Activated CD4-positive, CD25-positive, alpha-beta regulatory T cell treated with anti-CD3 and anti-CD28 coated beads, Interleukin-2, amount 50 U/mL, for 72 hours (primary cell): Measurements from ENCODE around the gene STYX.

Source experiments
- DNase-seq: peaks from one replicate; pipeline ENCODE4 v3.0.0; 2021

Gene STYX

DNA sequence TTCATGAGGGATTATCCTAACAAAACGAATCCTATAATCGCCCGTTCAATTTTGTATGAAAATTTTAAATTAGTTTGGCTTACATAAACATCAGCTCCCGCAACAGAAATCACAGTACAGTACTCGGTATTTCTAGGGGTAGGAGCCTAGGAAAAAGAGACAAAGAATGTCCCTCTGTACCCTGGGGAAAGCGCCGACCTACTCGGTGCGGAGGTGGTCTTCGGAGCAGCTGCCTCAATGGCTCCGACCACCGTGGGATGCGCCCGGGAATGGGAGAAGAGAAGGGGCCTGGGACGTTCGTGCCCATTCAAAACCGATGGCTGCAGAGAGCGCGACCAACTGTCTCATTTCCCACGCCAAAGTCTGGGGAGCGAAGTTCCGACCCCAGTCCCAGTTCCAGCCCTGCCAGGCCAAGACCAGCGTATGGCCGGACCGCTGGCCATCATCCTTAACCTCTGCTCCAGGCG lies 60.8 kb downstream of the STYX start:
- DNase-seq = no peak

GRCh38 chr14:52791223-52792096 lies 61.5 kb downstream of the STYX start, which contains the start of gene GNPNAT1:
Gene GNPNAT1 (minus strand): TSS chr14:52791607. CDS start chr14:52784650, 6,957 bp downstream.
- peak; percentile 83 for DNase-seq

DNA sequence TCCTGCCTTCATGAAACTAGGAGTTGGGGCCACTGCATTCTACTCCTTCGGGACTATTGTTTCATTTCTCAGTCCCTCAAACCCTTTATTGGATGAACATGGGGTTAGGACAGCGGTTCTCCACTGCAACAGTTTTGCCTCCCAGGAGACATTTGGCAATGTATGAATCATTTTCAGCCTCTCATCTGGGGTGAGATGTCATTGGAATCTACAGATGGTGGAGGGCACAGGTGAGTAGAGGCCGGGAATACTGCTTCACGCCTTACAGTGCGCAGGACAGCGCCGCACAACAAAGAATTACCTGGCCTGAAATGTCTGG lies 62.1 kb downstream of the STYX start:
- DNase-seq = no peak

GRCh38 chr14:52793061-52793460 lies 63.1 kb downstream of the STYX start:
- DNase-seq = no peak

- DNase-seq = no peak
Measured at GRCh38 chr14:52797653-52798052, 67.7 kb downstream of the STYX start.

GRCh38 chr14:52798826-52799225 lies 68.9 kb downstream of the STYX start:
- DNase-seq = no peak

DNA sequence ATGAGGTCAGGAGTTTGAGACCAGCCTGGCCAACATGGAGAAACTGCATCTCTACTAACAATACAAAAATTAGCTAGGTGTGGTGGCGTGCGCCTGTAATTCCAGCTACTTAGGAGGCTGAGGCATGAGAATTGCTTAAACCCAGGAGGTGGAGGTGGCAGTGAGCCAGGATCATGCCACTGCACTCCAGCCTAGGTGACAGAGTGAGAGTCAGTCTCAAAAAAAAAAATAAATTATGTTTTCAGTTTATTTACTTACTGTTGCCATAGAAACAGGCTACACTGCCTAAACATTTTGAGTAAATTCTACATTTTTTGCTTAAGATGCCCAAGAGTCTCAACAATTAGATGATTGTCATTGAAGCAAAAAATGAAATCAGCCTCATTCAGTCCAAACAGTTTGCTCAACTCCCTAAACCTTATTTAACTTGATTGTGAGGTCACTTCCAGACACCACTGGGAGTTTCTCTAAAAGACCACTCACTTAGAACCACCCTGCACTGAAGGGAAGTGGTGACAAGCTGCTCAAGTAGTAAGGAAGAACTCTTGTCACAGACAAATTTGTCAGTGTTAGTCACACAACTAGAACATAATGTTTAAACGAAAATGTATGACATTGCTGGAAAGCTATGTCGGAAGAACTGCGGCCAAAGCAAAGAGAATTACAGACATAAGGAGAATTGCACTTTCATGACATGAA lies 71.2 kb downstream of the STYX start:
- DNase-seq = no peak

- DNase-seq = no peak
Measured at GRCh38 chr14:52802597-52802996, 72.6 kb downstream of the STYX start.

- no peak for DNase-seq
Measured at GRCh38 chr14:52806115-52806514, 76.1 kb downstream of the STYX start.

- no peak for DNase-seq
Measured at GRCh38 chr14:52808101-52808500, 78.1 kb downstream of the STYX start.

DNA sequence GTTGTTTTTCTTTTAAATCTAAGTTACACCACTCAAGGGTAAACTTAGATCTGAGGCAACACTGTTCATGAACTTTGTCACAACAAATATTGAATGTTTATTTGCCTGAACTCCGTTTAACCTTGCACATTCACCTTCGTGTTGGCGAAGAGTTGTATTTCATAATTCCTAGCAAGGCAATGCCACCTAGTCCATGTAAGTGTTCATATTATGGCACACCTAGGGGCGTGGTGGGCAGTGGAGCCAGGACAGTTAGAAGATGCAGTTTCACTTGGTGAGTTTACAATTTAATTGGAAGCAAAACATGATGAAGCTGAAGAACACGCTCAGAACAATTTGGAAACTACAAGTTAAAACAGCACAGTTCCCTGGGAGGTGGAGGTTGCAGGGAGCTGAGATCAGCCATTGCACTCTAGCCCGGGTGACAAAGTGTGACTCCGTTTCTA lies 91.9 kb downstream of the STYX start:
- no peak for DNase-seq

GRCh38 chr14:52824462-52824861 lies 94.5 kb downstream of the STYX start:
- no peak for DNase-seq
